GM18873 (cell line): Measurements from ENCODE around the gene BCL2L14.
"Not testable (repeated sequence)": the region's sequence is repeated elsewhere in the genome, so short reads cannot be mapped to it uniquely, and the experiment has no call there.

Experiments used
- ATAC-seq: cut with Tn5 transposase; IDR thresholded peaks from one replicate; pipeline ENCODE4 v1.9.1; 2021; ENCODE audit warnings: mild to moderate bottlenecking, moderate library complexity, moderate number of reproducible peaks; ENCODE audit not compliant: unreplicated experiment, low FRiP score

Gene BCL2L14

DNA sequence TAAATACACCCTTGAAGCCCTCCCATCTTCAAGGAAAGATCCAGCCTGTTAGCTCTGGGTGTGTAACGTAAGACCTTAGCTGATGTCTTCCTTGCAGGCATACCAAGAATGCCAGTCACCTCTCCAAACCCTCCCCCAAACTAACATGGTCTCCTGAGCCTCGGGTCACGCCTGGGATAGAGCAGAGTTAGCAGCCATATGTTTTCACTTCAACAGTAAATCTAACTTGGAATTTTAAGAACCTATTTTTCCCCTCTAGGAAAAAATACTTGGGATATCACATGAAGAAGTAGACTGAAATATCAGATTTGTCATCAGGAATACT lies 27.9 kb downstream of the BCL2L14 start:
- ATAC-seq = no peak

DNA sequence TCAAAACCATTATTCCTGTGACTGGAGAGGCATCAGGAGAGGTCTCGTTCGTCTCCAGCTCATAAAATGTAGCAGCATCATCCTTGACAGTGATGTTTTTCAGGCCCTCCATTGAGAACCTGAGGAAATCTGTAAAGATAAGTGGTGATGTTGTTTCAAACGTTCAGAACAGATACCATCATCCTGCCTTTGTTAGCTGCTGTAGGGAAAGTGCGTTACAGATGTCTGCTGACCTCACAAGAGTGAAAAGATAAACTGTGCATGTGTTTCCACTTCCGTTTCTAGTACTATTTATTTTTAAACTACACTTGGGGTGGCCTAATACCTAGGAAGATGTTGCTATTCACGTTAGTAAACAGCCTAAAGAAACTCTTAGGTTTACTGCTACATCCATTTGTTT lies 28.4 kb downstream of the BCL2L14 start:
- no peak for ATAC-seq

DNA sequence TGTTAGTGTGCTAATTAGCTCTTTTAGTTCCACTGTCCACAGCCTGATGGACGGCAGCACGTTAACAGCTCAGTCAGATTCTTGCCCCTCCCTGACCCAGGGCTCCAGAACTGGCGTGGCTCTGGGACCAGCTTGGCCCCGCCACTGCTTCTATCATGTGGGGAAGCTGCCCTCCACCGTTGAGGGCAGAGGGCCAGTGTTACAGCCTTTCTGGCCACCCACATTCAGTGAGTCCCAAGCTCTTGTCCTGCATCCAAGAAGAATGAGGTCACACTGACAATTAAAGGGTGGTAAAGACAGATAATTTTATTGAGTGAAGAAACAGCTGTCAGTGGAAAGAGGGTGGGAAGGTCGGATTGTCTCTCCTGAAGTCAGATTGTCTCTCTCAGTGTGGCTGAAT lies 36.9 kb downstream of the BCL2L14 start:
- no peak for ATAC-seq

DNA sequence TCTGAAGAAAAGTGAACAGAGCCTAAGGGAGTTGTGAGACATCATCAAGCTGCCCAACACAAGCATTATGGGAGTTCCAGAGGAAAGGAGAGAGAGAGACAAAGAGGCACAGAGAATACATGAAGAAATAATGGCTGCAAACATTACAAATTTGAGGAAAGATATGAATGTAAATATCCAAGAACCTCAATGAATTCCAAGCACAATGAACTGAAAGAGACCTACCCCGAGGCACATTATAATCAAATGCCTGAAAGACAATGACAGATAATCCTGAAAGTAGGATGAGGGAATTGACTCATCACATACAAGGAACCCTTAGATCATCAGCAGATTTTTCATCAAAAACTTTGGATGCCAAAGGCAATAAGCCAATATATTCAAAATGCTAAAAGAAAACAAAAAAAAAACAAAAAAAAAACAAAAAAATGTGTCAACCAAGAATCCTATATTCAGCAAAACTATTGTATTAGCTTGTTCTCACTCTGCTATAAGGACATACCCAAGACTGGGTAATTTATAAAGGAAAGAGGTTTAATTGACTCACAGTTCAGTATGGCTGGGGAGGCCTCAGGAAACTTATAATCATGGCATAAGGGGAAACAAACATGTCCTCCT lies 37.8 kb downstream of the BCL2L14 start:
- no peak for ATAC-seq

DNA sequence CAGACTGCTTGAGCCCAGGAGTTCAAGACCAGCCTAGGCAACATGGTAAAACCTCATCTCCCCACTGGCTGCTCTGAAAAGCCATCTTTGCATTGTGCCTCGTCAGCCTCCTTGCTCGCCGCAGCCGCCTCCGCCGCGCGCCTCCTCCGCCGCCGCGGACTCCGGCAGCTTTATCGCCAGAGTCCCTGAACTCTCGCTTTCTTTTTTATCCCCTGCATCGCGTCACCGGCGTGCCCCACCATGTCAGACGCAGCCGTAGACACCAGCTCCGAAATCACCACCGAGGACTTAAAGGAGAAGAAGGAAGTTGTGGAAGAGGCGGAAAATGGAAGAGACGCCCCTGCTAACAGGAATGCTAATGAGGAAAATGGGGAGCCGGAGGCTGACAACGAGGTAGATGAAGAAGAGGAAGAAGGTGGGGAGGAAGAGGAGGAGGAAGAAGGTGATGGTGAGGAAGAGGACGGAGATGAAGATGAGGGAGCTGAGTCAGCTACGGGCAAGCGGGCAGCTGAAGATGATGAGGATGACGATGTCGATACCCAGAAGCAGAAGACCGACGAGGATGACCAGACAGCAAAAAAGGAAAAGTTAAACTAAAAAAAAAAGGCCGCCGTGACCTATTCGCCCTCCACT lies 40.3 kb downstream of the BCL2L14 start:
- not testable (repeated sequence) for ATAC-seq

DNA sequence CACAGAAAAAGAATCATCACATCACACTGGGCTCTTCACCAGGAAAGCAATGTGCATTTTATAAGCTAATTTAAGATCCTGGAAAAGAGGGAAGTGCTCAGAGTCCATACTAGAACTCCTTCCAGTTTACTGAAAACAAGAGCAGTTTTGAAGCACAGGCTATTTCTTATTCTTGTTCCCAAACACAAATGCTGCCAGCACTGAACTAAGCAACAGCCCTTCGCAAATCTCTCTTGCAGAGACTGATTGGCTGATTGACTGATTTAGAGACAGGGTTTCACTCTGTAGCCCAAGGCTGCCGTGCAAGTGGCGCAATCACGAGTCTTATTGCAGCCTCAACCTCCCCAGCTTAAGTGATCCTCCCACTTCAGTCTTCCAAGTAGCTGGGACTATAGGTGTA lies 44.8 kb downstream of the BCL2L14 start:
- no peak for ATAC-seq

DNA sequence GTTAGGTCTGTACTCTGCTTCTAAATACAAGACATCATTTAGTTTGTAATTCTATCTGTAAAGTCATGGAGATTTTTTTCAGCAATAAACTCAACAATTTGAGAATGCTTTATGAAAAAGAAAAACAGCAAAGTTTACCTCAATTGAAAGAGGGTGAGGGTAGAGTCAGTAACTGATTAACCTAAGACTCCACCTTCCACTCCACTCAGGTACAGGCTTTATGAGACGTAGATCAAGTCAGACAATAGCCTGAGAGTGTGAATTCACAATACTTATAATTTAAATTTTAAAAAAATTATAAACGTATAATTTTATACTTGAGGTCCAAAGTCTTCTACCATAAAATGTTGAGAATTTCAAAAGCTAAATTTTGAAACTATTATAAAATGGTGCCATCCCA lies 45.9 kb downstream of the BCL2L14 start:
- no peak for ATAC-seq

DNA sequence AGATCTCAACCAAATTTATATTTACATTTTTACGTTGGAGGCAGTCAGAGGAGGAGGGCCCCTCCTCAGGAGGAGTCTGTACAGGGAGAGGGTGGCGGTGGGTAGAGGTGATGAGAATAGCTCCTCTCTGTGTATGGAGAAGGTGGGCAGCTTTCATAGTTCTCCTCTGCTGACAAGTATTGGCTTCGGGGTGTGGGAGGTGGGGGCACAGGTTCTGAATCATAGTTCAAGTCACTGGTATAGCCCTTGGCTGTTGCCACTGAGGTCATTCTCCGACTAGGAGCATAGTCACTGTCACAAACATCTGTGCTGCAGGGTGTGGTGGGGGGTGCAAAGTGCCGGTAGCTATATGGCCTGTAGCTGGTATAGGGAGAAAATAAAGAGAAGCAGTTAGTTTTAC lies 50.3 kb downstream of the BCL2L14 start:
- ATAC-seq = no peak

DNA sequence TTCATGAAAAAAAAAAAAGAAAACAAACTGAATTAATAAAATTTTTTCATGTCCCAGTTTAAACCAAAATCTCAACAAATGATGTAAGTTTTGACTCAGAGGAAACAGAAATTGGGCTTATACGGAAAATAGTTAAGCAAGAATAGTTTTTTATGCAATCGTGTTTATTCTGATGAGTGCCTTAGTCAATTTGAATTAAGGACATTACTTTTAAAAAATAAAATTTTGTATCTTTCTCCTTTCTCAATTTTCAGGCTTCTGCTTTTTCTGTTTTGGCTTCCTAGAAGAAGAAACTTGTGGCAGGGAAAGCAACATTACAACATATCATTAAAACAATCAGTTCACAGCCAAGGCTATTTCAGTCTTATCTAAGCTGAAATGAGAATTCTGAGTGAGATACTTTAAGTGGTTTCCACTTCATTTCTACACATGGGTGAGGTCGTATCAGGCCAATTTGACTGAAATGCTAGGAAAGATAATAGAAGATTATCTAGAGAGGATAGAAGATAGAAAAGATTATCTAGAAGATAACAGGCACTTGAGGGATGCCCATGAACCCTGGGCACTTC lies 52.4 kb downstream of the BCL2L14 start:
- ATAC-seq = no peak

DNA sequence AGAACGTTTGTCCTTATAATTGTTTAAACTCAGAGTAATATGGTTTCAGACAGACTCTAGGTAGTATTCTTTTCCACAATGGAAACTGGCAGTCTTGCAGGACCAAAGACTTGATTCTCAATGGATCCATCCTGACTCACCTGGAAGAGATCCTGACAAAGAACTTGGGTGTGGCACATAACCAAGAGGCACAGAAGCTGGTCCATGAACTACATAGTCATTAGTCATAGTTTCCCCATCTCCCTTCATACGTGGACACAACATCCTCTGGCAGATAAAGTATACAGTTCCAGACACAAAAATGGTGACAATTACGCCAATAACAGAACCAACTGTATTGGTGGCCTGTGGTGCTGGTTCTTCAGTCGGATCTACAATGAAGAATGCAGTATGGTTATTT lies 55.8 kb downstream of the BCL2L14 start:
- no peak for ATAC-seq

DNA sequence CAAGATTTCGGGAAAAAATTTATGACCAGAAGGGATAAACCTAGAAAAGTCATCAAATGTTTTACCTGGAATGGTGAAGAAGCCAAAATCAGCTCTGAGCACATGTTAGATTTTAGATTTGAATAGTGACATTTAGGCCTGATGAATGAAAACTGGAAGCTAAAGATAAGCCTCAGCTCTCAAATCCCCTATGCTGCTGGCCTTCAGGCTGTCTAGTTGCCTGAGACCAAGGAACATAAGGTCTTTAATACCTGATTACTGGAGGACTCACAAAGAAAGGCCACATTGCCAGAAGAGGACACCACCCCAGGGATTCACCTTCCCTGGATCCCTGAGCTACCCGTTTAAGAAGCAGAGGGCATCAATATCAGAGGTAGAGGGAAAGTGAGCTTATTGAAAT lies 56.6 kb downstream of the BCL2L14 start:
- no peak for ATAC-seq

DNA sequence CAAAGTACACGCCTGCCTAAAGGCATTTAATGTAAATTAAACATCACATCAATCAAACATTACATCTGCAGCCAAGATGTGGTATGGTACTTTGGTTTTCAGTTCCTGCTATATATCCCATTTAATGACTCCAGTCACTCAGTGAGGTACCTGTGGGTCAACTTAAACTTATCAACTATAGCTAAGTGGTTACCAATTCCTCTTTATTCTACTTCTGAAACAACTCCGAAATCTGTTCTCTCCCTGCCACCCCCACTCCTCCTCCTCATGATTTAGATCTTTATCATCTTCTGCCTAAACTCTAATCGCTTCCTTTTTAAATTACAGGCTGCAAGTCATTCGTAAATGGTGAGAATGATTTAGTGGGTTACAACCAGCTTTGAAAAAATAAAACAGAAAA lies 57.9 kb downstream of the BCL2L14 start:
- ATAC-seq = no peak

DNA sequence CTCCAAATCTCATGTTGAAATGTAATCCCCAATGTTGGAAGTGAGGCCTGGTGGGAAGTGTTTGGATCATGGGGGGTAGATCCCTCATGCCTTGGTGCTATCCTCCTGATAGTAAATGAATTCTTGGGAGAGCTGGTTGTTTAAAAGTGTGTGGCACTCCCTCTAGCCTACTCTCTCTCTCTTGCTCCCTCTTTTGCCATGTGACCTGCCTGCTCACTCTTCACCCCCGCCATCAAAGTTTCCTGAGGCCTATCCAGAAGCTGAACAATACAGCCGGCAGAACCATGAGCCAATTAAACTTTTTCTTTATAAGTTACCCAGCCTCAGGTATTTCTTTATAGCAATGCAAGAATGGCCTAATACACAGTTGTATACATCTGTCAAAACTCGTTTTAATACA lies 62.5 kb downstream of the BCL2L14 start:
- ATAC-seq = no peak

DNA sequence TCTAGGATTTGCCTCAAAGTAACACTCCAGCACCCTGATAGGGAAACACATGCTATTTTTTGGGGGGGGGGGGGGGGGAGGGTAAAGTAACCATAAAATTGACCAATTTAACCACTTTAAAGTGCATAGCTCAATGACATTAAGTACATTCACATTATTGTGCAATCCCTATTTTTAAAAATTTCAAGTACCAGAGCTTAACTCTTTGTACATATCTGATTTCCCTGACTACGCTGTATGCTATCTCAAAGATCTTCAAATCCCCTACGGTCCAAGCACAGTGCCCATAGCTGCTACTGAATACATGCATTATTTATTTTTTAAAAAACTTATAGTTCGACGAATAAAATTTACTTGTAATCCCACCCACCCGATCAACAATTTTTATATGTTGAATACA lies 63.0 kb downstream of the BCL2L14 start:
- no peak for ATAC-seq

DNA sequence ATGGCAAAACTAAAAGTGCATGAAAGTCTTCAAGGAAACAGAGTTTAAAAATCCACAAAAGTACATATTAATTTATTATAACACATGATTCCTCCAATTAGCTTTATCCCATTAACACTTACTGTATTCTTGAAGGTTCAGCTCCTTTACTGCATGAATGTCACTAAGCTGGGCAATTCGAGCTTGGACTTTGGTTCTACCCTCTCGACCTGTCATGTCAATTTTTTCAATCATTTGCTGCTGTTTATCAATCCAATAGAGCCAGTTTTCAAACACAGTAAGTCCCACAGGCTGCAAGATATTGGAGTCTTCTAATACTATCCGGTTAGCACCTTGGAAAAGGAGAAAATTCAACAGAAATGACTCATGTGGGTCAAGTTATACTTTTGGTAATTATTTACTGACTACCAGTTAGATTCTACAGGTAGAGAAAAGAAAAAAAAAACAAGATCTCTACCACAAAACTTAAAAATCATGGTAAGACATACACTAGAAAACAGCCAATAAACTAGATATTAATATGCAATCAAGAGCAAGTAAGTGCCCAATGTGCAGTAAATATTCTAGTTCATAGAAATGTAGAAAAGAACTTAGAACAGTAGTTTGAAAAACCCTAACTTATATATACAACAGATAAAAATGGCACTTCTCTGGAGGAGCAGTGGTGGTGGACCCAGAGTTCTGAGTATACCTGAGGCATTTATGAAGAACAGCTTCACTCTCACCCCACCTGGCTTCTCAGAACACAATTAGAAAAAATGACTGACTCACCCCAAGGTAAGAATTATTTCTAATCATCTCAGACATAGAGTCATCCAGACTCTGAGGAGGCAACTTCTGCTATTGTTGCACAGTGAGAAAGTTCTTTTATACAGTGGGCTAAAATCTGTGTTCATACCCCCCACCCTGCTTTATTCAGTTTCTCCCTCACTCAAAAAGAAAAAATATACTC lies 67.7 kb downstream of the BCL2L14 start:
- no peak for ATAC-seq

DNA sequence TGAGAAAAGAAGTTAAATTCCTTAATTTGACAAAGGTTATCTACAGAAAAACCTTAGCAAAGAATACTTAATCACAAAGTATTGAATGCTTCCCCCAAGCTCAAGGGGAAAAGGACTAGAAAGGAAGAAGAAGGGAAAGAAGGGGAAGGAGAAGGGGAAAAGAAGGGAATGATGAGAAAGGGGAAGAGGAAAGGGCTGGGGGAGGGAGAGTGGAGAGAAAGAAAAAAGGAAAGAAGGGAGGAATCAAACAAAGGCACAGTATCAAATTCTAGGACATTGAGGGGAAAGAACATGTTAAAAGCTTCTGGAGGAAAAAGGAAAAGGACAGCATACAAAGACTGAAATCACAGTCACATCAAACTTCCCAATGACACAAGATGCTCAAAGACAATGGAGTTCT lies 70.3 kb downstream of the BCL2L14 start:
- no peak for ATAC-seq

DNA sequence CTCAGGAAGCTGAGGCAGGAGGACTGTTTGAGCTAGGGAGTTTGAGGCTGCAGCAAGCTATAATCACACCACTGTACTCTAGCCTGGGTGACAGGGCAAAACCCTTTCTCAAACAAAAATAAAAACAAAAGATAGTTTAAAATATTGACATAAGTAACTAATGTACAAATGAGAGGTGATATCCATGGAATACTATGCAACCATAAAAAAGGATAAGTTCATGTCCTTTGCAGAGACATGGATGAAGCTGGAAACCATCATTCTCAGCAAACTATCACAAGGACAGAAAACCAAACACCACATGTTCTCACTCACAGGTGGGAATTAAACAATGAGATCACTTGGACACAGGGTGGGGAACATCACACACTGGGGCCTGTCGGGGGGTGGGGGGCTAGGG lies 73.8 kb downstream of the BCL2L14 start:
- ATAC-seq = not testable (repeated sequence)

DNA sequence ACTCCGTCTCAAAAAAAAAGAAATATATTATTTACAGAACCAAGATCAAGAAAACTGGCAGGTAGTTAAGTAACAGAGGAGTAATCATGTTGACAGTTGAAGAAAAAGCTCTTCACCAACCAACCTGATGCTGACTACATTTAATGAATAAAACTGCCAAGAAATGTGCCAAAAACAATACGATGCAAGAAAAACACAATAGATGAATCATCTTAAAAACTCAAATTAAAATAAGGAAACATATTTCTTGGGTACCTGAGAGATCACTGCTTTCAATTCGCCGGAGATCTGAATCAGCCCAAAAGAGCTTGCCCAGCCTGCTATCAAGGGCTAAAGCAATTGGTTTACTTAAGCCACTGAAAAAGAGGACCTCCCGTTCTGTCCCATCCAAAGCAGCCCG lies 76.4 kb downstream of the BCL2L14 start:
- no peak for ATAC-seq
